Naive thymus-derived CD8-positive, alpha-beta T cell (primary cell): ENCODE measurements around the gene HSCB. TPM values are rescaled to one million over a fixed set of nuclear protein-coding genes. Genes with fewer than 3 reads are reported as not detected.

Source experiments
- ATAC-seq, 2 donors: fragments of 150-1000 bp; cut with Tn5 transposase in 1 of 2; sonication (Bioruptor Pico), chemical (Tn5 transposase) in 1 of 2; 1 replicate in 1 of 2; 2 replicates in 1 of 2; pipeline ENCODE4 v1.10.0; 2021; ENCODE audit warnings: mild to moderate bottlenecking in 2 of 2, moderate library complexity in 2 of 2
- POLR2A ChIA-PET: fragments of 350-600 bp; sonication (Branson Sonifier 250); formaldehyde crosslinking; loops from one replicate; lab custom pipeline; 2021; ENCODE audit warnings: antibody characterized with exemption; lab: Charles Lee
- DNase-seq, 10 donors: peaks; one replicate each; pipeline versions ENCODE4 v3.0.0 to v3.0.0-alpha.2; 2020 to 2022
- H3K27ac Mint-ChIP-seq, 10 donors: one replicate each; pipeline ENCODE4 v1.8.0; 2020 to 2022; ENCODE audit warnings: mild to moderate bottlenecking in 10 of 10, mixed read lengths in 10 of 10, moderate library complexity in 4 of 10, inconsistent platforms in 1 of 10
- H3K27me3 Mint-ChIP-seq, 5 donors: one replicate each; pipeline ENCODE4 v1.8.0; 2021 to 2022; ENCODE audit warnings: mixed read lengths in 5 of 5
- H3K36me3 Mint-ChIP-seq, 3 donors: one replicate each; pipeline ENCODE4 v1.8.0; 2020 to 2022; ENCODE audit warnings: mixed read lengths in 3 of 3, mild to moderate bottlenecking in 2 of 3, inconsistent platforms in 1 of 3
- H3K4me1 Mint-ChIP-seq, 4 donors: one replicate each; pipeline ENCODE4 v1.8.0; 2021 to 2022; ENCODE audit warnings: mixed read lengths in 4 of 4
- H3K4me3 Mint-ChIP-seq, 10 donors: one replicate each; pipeline ENCODE4 v1.8.0; 2020 to 2022; ENCODE audit warnings: mild to moderate bottlenecking in 10 of 10, mixed read lengths in 10 of 10, moderate library complexity in 6 of 10, inconsistent platforms in 1 of 10
- H3K9me3 Mint-ChIP-seq, 9 donors: one replicate each; pipeline ENCODE4 v1.8.0; 2020 to 2022; ENCODE audit warnings: mixed read lengths in 9 of 9, mild to moderate bottlenecking in 3 of 9, inconsistent platforms in 1 of 9, moderate library complexity in 1 of 9
- polyA plus RNA-seq, 3 donors: library from polyadenylated mRNA; unstranded; fragments of 300-500 nt; fragmentation: Illumina TruSeq; gene quantifications; one replicate each; pipeline ENCODE4 v1.2.3, GENCODE V29; 2021
- total RNA-seq, 8 experiments: library from RNA in 2 of 8; stranded (reverse) in 2 of 8; gene quantifications; one replicate each; pipeline ENCODE4 v1.2.3 and lab custom pipeline; 2021 to 2026

The HSCB gene
- total and polyA plus RNA-seq, 5 experiments from 2014 or later = 9.1 to 12.1 (median 11.5) TPM

DNA sequence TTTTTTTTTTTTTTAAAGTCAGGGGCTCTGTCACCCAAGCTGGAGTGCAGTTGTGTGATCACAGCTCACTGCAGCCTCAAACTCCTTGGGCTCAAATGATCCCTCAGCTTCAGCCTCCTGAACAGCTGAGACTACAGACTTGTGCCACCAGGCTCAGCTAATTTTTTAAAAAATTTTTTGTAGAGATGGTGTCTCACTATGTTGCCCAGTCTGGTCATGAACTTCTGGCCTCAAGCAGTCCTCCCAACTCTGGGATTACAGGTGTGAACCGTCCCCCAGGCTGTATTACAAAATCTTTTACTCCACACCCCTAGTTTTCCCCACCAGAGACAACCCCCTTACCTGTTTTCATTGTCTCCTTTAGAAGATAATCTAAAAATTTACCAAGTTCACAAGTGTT lies 32.5 kb downstream of the HSCB start:
- H3K4me1 Mint-ChIP-seq = peaks cover 15 to 49% (median 40%) of the 10 kb centered on the region in 4 donors
- no peak for DNase-seq

DNA sequence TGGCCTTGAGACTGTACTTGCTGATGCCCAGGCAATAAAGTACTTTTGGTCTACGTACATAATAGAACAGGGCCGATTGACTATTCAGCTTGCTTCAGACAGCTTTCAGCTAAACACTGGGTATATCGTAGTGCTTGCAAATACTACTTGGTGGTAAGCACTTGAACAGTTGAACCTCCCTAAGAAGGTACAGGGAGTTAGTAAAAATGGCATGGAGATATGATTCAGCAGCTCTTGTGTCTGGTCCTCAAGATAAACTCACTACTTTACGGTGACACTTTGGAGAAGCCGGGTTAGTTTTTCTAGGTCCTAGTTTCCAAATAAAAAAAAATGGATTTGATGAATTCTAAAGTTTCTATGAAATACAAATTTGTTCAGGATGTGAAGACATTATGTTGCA lies 38.0 kb downstream of the HSCB start:
- Mint-ChIP-seq H3K9me3 (no peaks in the 10 kb centered on the region), H3K4me1 (peaks cover 11 to 49% (median 36%) of the 10 kb centered on the region in 4 donors), H3K36me3 (peaks cover 0 to 91% (median 9%) of the 10 kb centered on the region in 3 donors)

More for the DNA sequence above, 32.5 kb downstream of the HSCB start:
- Mint-ChIP-seq H3K27ac (peak overlapping the region in 6 of 10 donors; percentile 37 to 92 (median 79)), H3K27me3 (no peaks in the 10 kb centered on the region), H3K9me3 (no peaks in the 10 kb centered on the region), H3K4me3 (peak overlapping the region; percentile 71 to 100 (median 94)), H3K36me3 (peaks cover 5 to 53% (median 10%) of the 10 kb centered on the region in 3 donors)
- no peak for ATAC-seq
- POLR2A ChIA-PET = interaction anchor here (0.7 kb wide), 1 partner anchor 264 kb away, joined by 5 read pairs; no protein-coding TSS in a partner anchor

DNA sequence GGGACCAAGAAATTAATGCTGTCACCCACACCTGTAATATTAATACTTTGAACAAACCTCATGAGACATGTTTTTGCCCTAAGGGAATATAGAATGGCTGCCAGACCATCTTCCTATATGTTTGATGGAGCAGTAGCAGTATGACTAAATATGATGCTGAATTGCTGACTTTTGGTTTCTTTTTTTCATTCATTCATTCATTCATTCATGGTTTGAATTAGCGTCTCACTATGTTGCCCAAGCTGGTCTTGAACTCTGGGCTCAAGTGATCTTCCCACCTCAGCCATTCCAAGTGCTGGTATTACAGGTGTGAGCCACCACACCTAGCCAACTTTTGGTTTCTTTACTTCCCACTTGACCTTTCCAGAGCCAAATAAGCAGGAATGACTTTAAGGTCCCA lies 38.5 kb downstream of the HSCB start:
- peak overlapping the region in 2 of 10 donors; percentile 8 to 40 for H3K27ac Mint-ChIP-seq
- H3K27me3 Mint-ChIP-seq = no peaks in the 10 kb centered on the region
- no peak overlapping the region for H3K4me3 Mint-ChIP-seq
- POLR2A ChIA-PET = interaction anchor here (0.6 to 2.0 kb wide), 3 partner anchors 18 to 51 kb away, joined by 3 to 6 read pairs (median 6); partner anchors contain the start of gene XBP1
- H3K36me3 Mint-ChIP-seq = peaks cover 0 to 91% (median 10%) of the 10 kb centered on the region in 3 donors
- no peaks in the 10 kb centered on the region for H3K9me3 Mint-ChIP-seq
- DNase-seq (no peak), ATAC-seq (no peak)
- H3K4me1 Mint-ChIP-seq = peaks cover 9 to 44% (median 33%) of the 10 kb centered on the region in 4 donors

More for the DNA sequence above, 38.0 kb downstream of the HSCB start:
- DNase-seq (no peak), ATAC-seq (no peak)
- POLR2A ChIA-PET = interaction anchor here (0.8 to 2.0 kb wide), 3 partner anchors 19 to 51 kb away, joined by 4 to 6 read pairs (median 6); partner anchors contain the start of gene XBP1
- peak overlapping the region in 1 of 10 donors; percentile 40 for H3K27ac Mint-ChIP-seq
- H3K4me3 Mint-ChIP-seq = peak overlapping the region in 2 of 10 donors; percentile 13 to 19
- no peaks in the 10 kb centered on the region for H3K27me3 Mint-ChIP-seq

DNA sequence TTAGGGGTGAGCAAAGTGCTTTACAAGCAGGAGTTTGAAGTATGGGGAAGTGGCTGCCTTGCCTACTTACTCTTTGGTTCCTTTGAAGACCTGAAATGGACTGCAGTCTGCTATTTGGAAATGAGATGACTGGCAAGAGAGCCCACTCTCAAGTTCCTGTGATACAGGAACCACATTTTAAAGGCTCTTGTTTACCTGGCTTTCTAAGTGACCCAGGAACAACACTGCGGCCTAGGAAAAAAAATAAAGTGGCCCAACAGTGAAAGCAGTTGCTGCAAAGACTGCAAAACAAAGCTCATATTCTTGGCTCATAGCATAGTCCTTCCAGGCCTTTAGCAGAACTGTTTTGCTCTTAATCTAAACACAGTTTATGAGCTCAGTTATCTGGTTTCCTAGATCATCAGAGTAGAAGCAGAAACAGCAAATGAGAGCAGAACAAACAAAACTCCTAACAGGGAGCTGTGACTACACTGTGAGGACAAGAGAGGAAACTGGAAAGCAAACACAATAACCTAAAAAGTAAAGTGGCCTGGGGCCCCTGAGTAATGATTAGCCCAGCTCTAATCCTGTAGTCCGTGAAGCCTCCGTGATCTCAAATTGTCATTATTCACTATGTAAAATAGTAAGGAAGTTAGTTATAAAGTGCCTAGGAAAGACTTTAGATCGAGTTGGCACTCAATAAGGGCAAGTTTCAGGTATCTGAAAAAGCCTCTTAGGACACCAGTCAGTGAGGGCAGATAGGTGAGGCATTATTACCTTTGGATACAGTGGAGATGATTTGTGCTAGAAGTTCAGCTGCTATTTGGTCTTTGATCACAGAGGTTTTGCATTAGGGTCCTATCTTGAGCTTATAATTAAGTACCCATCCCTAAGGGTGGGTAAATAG lies 42.2 kb downstream of the HSCB start:
- Mint-ChIP-seq H3K27ac (peak overlapping the region in 5 of 10 donors; percentile 8 to 44 (median 21)), H3K27me3 (no peaks in the 10 kb centered on the region), H3K4me3 (no peak overlapping the region), H3K9me3 (no peaks in the 10 kb centered on the region), H3K36me3 (peaks cover 6 to 92% (median 6%) of the 10 kb centered on the region in 3 donors), H3K4me1 (peaks cover 5 to 29% (median 15%) of the 10 kb centered on the region in 4 donors)
- DNase-seq (no peak), ATAC-seq (no peak)
- POLR2A ChIA-PET = no interaction called here

DNA sequence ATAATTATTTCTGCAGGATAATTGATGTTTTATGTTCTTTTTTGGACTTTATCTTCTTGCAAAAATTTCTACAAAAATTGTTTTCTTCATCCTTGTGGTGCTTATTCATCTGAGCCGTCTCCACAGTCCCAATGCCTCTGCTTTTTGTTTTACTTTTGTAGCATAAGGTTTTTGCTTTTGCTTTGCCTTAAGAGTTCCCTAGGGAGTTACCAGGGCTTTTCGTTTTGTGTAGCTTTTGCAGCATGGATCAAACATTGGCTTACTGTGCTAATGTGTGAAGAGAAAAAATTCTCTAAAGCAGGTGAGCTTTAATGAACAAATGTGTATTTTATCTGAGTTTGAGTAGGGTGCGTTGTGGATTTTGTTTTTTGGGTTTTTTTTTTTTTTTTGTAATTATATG lies 46.8 kb downstream of the HSCB start:
- H3K27ac Mint-ChIP-seq = peak overlapping the region in 4 of 10 donors; percentile 5 to 84 (median 40)
- H3K4me3 Mint-ChIP-seq = no peak overlapping the region
- no peaks in the 10 kb centered on the region for H3K27me3 Mint-ChIP-seq
- H3K9me3 Mint-ChIP-seq = no peaks in the 10 kb centered on the region
- ATAC-seq (no peak), DNase-seq (no peak)
- POLR2A ChIA-PET = interaction anchor here (0.7 kb wide), 1 partner anchor 12 kb away, joined by 3 read pairs; the partner anchor contains the start of gene XBP1
- H3K36me3 Mint-ChIP-seq = peaks cover 4 to 75% (median 6%) of the 10 kb centered on the region in 3 donors
- peaks cover 5 to 44% (median 39%) of the 10 kb centered on the region in 4 donors for H3K4me1 Mint-ChIP-seq

DNA sequence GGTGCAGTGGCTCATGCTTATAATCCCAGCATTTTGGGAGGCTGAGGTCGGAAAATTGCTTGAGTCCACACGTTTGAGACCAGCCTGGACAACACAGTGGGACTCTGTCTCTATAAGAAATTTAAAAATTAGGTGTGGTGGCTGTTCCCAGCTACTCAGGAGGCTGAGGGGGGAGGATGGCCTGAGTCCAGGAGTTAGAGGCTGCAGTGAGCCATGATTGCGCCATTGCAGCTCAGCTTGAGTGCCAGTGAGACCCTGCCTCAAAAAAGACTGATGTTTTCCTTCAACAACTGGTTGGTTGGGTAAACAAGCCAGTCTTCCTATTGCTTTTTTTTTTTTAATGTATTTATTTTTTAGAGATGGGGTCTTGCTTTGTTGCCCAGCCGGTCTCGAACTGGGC lies 49.3 kb downstream of the HSCB start:
- POLR2A ChIA-PET = interaction anchor here (0.9 to 2.4 kb wide), 4 partner anchors 8 to 36 kb away, joined by 3 to 8 read pairs (median 4); partner anchors contain the start of gene XBP1
- Mint-ChIP-seq H3K4me1 (peaks cover 15 to 63% (median 61%) of the 10 kb centered on the region in 4 donors), H3K9me3 (no peaks in the 10 kb centered on the region), H3K36me3 (peaks cover 5 to 75% (median 16%) of the 10 kb centered on the region in 3 donors), H3K27me3 (no peaks in the 10 kb centered on the region), H3K4me3 (no peak overlapping the region), H3K27ac (peak overlapping the region in 7 of 10 donors; percentile 25 to 79 (median 58))
- DNase-seq (no peak), ATAC-seq (no peak)

DNA sequence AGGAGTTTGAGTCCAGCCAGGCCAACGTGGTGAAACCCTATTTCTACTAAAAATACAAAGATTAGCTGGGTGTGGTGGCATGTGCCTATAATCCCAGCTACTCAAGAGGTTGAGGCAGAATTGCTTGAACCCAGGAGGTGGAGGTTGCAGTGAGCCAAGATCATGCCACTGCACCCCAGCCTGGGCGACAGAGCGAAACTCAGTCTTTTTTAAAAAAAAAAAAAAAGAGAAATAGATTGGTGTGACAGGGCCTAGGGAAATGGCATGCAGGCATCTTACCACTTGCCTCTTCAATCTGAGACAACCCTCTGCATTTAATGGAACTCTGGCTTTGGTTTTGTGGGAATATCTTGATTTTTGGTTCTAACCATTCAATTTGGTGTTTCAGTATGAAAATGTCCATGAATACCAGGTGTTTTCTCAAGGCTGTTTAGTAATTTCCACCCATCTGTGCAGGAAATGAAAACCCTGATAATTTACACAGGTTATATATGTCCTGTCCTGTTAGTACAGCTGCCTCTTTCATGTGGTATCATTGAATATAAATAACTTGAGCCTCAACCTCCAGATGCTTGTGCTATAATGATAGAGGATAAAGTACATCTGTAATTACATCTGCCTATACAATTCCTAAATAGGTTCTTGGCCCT lies 50.1 kb downstream of the HSCB start:
- ATAC-seq (peak in 1 of 2 donors; percentile 38), DNase-seq (no peak)
- POLR2A ChIA-PET = interaction anchor here (0.9 to 2.4 kb wide), 3 partner anchors 8 to 36 kb away, joined by 3 to 8 read pairs (median 4); partner anchors contain the start of genes CCDC117 and XBP1
- Mint-ChIP-seq H3K4me3 (peak overlapping the region in 5 of 10 donors; percentile 9 to 45 (median 16)), H3K36me3 (peaks cover 0 to 75% (median 20%) of the 10 kb centered on the region in 3 donors), H3K27me3 (no peaks in the 10 kb centered on the region), H3K27ac (peak overlapping the region in 9 of 10 donors; percentile 7 to 85 (median 58)), H3K9me3 (no peaks in the 10 kb centered on the region), H3K4me1 (peaks cover 21 to 71% (median 65%) of the 10 kb centered on the region in 4 donors)

DNA sequence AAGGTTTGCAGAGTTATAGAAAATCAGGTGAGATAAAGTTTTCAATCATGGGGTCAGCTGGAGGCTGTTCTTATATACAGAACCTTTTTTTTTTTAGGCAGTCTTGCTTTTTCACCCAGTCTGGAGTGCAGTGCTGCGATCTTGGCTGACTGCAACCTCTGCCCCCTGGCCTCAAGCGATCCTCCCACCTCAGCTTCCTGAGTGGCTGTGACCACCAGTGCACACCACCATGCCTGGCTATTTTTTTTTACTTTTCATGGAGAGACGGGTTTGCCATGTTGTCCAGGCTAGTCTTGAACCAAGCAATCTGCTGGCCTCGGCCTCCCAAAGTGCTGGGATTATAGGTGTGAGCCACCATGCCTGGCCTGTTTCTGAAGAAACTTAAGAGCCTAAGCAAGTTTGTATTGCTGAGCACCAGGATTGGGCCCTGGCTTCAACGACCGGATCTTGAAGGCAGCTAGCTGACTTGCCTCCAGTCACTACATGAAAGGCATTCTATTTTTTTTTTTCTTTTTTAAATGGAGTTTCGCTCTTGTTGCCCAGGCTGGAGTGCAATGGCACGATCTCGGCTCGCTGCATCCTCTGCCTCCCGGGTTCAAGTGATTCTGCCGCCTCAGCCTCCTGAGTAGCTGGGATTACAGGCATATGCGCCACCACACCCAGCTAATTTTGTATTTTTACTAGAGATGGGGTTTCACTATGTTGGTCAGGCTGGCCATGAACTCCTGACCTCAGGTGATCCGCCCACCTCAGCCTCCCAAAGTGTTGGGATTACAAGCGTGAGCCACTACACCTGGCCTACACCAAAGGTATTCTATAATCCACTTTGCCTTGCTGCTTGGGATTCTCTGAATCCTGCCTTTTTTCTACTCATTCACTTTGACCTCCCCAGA lies 50.9 kb downstream of the HSCB start:
- H3K27ac Mint-ChIP-seq = peak overlapping the region; percentile 3 to 85 (median 68)
- DNase-seq (no peak), ATAC-seq (peak in 1 of 2 donors; percentile 51)
- no peaks in the 10 kb centered on the region for H3K27me3 Mint-ChIP-seq
- peaks cover 21 to 77% (median 70%) of the 10 kb centered on the region in 4 donors for H3K4me1 Mint-ChIP-seq
- H3K36me3 Mint-ChIP-seq = peaks cover 0 to 76% (median 21%) of the 10 kb centered on the region in 3 donors
- no peaks in the 10 kb centered on the region for H3K9me3 Mint-ChIP-seq
- POLR2A ChIA-PET = interaction anchor here (0.9 to 2.4 kb wide), 2 partner anchors 8 to 21 kb away, joined by 3 to 8 read pairs; partner anchors contain the start of genes CCDC117 and XBP1
- peak overlapping the region in 6 of 10 donors; percentile 10 to 47 (median 35) for H3K4me3 Mint-ChIP-seq

DNA sequence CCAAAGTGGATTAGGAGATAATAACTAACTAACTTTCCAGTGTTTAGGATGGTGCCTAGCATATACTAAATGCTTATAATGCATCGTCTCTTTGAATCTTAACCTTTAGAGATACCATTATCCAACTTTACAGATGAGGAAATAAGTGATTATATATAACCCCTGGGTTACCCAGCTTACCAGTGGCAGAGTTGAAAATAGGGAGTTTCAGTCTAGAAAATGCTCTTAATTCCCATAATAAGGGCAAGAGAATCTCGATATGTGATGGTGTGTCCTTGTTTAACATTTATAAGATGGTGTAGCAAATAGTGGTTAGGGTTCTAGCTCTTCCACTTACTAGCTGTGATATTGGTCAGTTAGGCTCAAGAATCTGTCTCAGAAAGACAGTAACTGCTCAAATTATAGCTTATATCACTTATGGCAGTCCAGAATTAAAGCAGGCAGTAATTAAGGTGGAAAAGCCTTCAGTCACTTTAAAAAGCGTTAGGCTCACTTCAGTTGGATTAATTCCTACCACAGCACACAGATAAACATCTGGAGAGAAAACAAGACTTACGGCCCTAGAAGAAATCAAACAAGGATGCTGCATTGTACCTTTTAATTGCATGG lies 52.2 kb downstream of the HSCB start:
- POLR2A ChIA-PET = interaction anchor here (0.6 to 1.2 kb wide), 3 partner anchors 9 to 875 kb away, joined by 3 to 6 read pairs (median 3); no protein-coding TSS in a partner anchor
- H3K36me3 Mint-ChIP-seq = peaks cover 0 to 77% (median 21%) of the 10 kb centered on the region in 3 donors
- H3K27ac Mint-ChIP-seq = peak overlapping the region; percentile 1 to 79 (median 66)
- peak overlapping the region in 4 of 10 donors; percentile 16 to 51 (median 36) for H3K4me3 Mint-ChIP-seq
- no peak for DNase-seq
- peaks cover 23 to 83% (median 79%) of the 10 kb centered on the region in 4 donors for H3K4me1 Mint-ChIP-seq
- ATAC-seq = no peak
- H3K27me3 Mint-ChIP-seq = no peaks in the 10 kb centered on the region
- no peaks in the 10 kb centered on the region for H3K9me3 Mint-ChIP-seq

DNA sequence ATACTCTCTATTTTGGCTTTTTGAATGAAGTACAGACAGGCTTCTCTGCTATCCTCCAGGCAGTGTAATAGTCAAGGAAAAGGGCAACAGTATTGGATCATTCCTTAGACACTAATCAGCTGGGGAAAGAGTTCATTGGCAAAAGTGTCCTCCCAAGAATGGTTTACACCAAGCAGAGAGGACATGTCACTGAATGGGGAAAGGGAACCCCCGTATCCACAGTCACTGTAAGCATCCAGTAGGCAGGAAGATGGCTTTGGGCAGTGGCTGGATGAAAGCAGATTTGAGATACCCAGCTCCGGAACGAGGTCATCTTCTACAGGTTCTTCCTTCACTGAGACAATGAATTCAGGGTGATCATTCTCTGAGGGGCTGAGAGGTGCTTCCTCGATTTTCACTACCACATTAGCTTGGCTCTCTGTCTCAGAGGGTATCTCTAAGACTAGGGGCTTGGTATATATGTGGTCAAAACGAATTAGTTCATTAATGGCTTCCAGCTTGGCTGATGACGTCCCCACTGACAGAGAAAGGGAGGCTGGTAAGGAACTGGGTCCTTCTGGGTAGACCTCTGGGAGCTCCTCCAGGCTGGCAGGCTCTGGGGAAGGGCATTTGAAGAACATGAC lies 53.3 kb downstream of the HSCB start:
- POLR2A ChIA-PET = interaction anchor here (1.0 to 1.2 kb wide), 2 partner anchors 16 to 19 kb away, joined by 3 to 6 read pairs; no protein-coding TSS in a partner anchor
- H3K27me3 Mint-ChIP-seq = no peaks in the 10 kb centered on the region
- ATAC-seq = no peak

More for the DNA sequence above, 53.3 kb downstream of the HSCB start:
- Mint-ChIP-seq H3K9me3 (no peaks in the 10 kb centered on the region), H3K27ac (peak overlapping the region; percentile 28 to 87 (median 58)), H3K36me3 (peaks cover 0 to 71% (median 23%) of the 10 kb centered on the region in 3 donors), H3K4me3 (peak overlapping the region in 3 of 10 donors; percentile 26 to 45 (median 36)), H3K4me1 (peaks cover 29 to 87% (median 77%) of the 10 kb centered on the region in 4 donors)
- no peak for DNase-seq
